ENCODE results near the gene ARTN. TPM values are rescaled to one million over a fixed set of nuclear protein-coding genes. Genes with fewer than 3 reads are reported as not detected.

The ARTN gene
- total and polyA plus RNA-seq, 9 of the 15 experiments (the other 6 are each of a cell fraction or from before 2014, with no cell fraction given), result 0.06 to 0.38 TPM; not detected in 7

- TF ChIP-seq, protein P1, sequence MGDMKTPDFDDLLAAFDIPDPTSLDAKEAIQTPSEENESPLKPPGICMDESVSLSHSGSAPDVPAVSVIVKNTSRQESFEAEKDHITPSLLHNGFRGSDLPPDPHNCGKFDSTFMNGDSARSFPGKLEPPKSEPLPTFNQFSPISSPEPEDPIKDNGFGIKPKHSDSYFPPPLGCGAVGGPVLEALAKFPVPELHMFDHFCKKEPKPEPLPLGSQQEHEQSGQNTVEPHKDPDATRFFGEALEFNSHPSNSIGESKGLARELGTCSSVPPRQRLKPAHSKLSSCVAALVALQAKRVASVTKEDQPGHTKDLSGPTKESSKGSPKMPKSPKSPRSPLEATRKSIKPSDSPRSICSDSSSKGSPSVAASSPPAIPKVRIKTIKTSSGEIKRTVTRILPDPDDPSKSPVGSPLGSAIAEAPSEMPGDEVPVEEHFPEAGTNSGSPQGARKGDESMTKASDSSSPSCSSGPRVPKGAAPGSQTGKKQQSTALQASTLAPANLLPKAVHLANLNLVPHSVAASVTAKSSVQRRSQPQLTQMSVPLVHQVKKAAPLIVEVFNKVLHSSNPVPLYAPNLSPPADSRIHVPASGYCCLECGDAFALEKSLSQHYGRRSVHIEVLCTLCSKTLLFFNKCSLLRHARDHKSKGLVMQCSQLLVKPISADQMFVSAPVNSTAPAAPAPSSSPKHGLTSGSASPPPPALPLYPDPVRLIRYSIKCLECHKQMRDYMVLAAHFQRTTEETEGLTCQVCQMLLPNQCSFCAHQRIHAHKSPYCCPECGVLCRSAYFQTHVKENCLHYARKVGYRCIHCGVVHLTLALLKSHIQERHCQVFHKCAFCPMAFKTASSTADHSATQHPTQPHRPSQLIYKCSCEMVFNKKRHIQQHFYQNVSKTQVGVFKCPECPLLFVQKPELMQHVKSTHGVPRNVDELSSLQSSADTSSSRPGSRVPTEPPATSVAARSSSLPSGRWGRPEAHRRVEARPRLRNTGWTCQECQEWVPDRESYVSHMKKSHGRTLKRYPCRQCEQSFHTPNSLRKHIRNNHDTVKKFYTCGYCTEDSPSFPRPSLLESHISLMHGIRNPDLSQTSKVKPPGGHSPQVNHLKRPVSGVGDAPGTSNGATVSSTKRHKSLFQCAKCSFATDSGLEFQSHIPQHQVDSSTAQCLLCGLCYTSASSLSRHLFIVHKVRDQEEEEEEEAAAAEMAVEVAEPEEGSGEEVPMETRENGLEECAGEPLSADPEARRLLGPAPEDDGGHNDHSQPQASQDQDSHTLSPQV (IDR thresholded peaks at IDR 0.05), result no peak
Observed at GRCh38 chr1:43913666-43914360, 19.8 kb upstream of the ARTN start (continued).

DNA sequence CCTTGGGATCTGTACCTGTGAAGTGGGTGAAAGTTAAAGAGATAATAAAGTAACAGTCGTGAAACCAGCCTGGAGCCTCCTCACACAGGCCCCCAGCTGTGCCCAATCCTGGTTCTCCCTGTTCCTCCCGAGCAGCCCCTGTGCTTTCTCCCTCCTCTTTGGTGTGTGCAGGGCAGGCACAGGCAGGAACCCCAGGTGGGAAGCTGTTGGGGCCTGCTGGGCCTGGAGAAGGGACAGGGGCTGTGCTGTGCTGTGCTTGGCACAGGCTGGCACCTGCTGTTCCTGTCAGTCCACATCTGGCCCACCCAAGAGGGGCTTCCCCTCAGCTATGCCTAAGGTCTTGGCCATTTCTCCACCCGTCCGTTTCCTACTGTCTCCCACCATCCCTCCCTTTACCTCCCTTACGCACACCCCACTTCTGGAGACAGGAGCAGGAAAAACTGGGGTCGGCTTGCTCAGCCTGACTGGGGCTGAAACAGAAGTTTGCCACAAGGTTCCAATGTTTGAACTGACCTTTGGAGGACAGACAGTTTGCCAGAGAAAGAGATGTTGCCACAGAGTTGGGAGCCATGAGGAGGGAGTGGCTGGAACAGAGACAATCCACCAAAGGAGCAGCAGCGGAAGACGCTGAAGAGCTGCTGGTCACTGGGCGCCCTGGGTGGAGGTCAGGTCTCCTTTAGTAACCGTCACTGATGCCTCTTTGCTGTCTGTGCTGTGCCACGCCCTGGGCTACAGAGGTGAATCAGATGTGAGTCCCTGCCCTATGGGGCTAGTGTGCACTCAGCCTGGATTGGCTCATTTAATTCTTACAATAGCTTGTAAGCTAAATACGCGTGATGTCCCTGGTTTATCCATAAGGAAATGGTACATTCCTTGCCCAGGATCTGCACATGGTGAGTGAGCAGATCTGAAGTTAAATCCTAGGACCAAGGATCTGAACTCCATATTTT lies 18.8 kb upstream of the ARTN start:
- no peak overlapping the region for H3K4me2 ChIP-seq (ENCODE audit: insufficient read depth, low read length)
- no peak for TF ChIP-seq ETV6 (IDR thresholded peaks at IDR 0.05; ENCODE audit: borderline replicate concordance in 1 of 2, low read depth in 2 of 2, low read length in 1 of 2)
- TF ChIP-seq ETV6 (CRISPR knock-in tag; IDR thresholded peaks at IDR 0.05; ENCODE audit: borderline replicate concordance), result no peak
- no peak for TF ChIP-seq FOXM1 (IDR thresholded peaks at IDR 0.05; ENCODE audit: low read depth)
- no peak for TF ChIP-seq FOXM1 (CRISPR knock-in tag; IDR thresholded peaks at IDR 0.05; ENCODE audit: low read depth)
- TF ChIP-seq POLR2G (IDR thresholded peaks at IDR 0.05; ENCODE audit: low read depth, low read length), result 0 out of 2 replicates have a peak, but pooled peaks have one; percentile 34
- TF ChIP-seq, protein P1 (IDR thresholded peaks at IDR 0.05), result no peak
- TF ChIP-seq EP400 (IDR thresholded peaks at IDR 0.05), result no peak
- no peak for TF ChIP-seq KAT8 (IDR thresholded peaks at IDR 0.05; ENCODE audit: low read depth)

More for the DNA sequence above, 18.8 kb upstream of the ARTN start:
- Histone ChIP-seq H4K20me1 (replicated peaks; ENCODE audit: control insufficient read depth, insufficient read depth, low read length) (no peaks in the 10 kb centered on the region), H3K9me3 (replicated peaks; ENCODE audit: control insufficient read depth, insufficient read depth, low read depth, low read length) (no peaks in the 10 kb centered on the region), H2AFZ (ENCODE audit: low read depth, low read length) (no peak overlapping the region), H3K9ac (ENCODE audit: insufficient read depth in 1 of 2, low read depth in 2 of 2, low read length in 2 of 2) (peak overlapping the region in 1 of 2 experiments; percentile 23; a peak in 1 of 4 replicates), H3K27ac (ENCODE audit: extremely low read depth, low read depth, low read length) (no peak overlapping the region), H3K4me1 (replicated peaks in 1 of 2; ENCODE audit: control insufficient read depth in 2 of 2, insufficient read depth in 2 of 2, low read length in 2 of 2) (peaks cover 0 to 5% of the 10 kb centered on the region in 2 experiments; a peak in 1 of 5 replicates), H3K27me3 (ENCODE audit: control insufficient read depth in 2 of 2, insufficient read depth in 2 of 2, low read length in 2 of 2) (0 out of 5 replicates have a peak, but pooled peaks cover 0 to 3% of the 10 kb centered on the region in 2 experiments), H3K79me2 (ENCODE audit: control insufficient read depth, insufficient read depth, low read length) (no peaks in the 10 kb centered on the region), H3K9me1 (ENCODE audit: control insufficient read depth, insufficient read depth, low read length) (no peaks in the 10 kb centered on the region), H3K4me3 (no peak overlapping the region), H3K36me3 (ENCODE audit: control insufficient read depth, insufficient read depth, low read length) (no peaks in the 10 kb centered on the region)
- DNase-seq (ENCODE audit: extremely low read depth in 1 of 4, low spot score in 3 of 4), result no peak
- ChIA-PET CTCF (ENCODE audit: low intra/inter-chr PET ratio) (no interaction called here), POLR2A (interaction anchor here (0.7 to 1.7 kb wide), 5 partner anchors 9 to 59 kb away, joined by 3 to 4 read pairs (median 4); no protein-coding TSS in a partner anchor)
- WGBS (ENCODE audit: insufficient coverage, low coverage, missing lambda C conversion rate), result 53% methylated on average over 13 of the region's 13 CpGs
- ATAC-seq, result peak; percentile 23; the same call in 1 of the 3 replicates
- intact Hi-C loops (cut with micrococcal nuclease), result no loop called here
- no peak for FAIRE-seq
- in situ Hi-C loops (cut with MboI), result no loop called here
- no TSS peak for BruUV-seq (replicated peaks)

Measured in K562 (cell line).